ENCODE results near the gene ATE1. TPM values are rescaled to one million over a fixed set of nuclear protein-coding genes. Genes with fewer than 3 reads are reported as not detected.
A peak's percentile ranks its signal among the peaks of the same experiment; 100 is the strongest.

The ATE1 gene
- total RNA-seq, 1 donor from 2014 or later: 27.6 TPM

DNA sequence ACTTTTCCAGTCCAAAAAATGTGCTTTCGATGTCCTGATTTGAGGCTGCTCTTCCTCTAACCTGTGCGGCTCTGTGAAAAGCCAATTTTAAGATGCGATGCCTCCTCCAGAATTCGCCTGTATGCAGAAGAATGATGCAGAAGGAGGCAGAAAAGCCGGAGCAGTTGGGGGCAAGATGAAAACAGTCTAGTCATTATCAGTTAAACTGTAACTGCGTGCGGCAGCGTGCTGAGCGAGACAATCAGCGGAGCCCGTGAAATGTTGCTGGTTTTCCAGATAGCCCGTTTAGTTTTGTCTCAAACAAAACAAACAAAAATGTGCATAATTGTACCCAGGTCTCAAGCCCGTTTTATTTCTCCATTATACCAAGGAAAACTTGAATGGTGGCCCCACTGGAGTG is 192.6 kb downstream of the ATE1 start:
- Mint-ChIP-seq H3K36me3 (ENCODE audit: low read depth) (no peaks in the 10 kb centered on the region), H3K9me3 (no peaks in the 10 kb centered on the region), H3K27ac (ENCODE audit: unreplicated experiment) (no peak overlapping the region), H3K27me3 (ENCODE audit: low read depth) (no peaks in the 10 kb centered on the region), H3K4me3 (no peak overlapping the region), H3K4me1 (peaks cover 39% of the 10 kb centered on the region)
- TF ChIP-seq CTCF (conservative IDR thresholded peaks at IDR 0.05): no peak
- no peak for DNase-seq (ENCODE audit: low read depth, low spot score)

GRCh38 chr10:121734589-121735045 is 193.2 kb downstream of the ATE1 start:
- peak; percentile 18 for DNase-seq (ENCODE audit: low read depth, low spot score)

GRCh38 chr10:121732656-121733445 is 195.0 kb downstream of the ATE1 start:
- DNase-seq (ENCODE audit: low read depth, low spot score): no peak
- Mint-ChIP-seq H3K4me3 (no peak overlapping the region), H3K27ac (ENCODE audit: unreplicated experiment) (peak overlapping the region; percentile 88)

More at GRCh38 chr10:121734589-121735045, 193.2 kb downstream of the ATE1 start:
- peaks cover 39% of the 10 kb centered on the region for H3K4me1 Mint-ChIP-seq
- no peaks in the 10 kb centered on the region for H3K9me3 Mint-ChIP-seq
- no peaks in the 10 kb centered on the region for H3K27me3 Mint-ChIP-seq (ENCODE audit: low read depth)
- no peak overlapping the region for H3K27ac Mint-ChIP-seq (ENCODE audit: unreplicated experiment)
- TF ChIP-seq CTCF (conservative IDR thresholded peaks at IDR 0.05): peak; percentile 87
- H3K4me3 Mint-ChIP-seq: no peak overlapping the region
- no peaks in the 10 kb centered on the region for H3K36me3 Mint-ChIP-seq (ENCODE audit: low read depth)

DNA sequence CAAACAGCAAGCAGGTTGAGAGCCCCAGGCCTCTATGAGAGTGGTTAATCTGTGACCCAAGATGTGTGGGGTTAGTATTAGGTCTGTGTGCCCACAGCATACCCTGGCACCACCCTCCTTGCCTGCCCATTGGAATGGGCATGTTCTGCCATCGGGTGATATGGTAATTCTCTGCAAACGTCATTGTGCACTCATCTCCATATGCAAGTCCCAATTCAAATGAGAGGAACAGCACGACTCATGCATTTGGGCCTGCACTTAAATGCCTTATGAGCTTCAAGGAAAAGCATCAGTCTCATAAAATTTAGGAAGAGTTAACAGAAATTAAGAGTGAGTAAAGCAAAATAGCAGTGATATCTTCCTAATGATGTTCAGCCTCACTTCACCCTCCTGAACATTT is 195.7 kb downstream of the ATE1 start:
- no peak for DNase-seq (ENCODE audit: low read depth, low spot score)
- Mint-ChIP-seq H3K4me1 (peaks cover 39% of the 10 kb centered on the region), H3K36me3 (ENCODE audit: low read depth) (no peaks in the 10 kb centered on the region), H3K27me3 (ENCODE audit: low read depth) (no peaks in the 10 kb centered on the region), H3K4me3 (no peak overlapping the region), H3K27ac (ENCODE audit: unreplicated experiment) (no peak overlapping the region), H3K9me3 (no peaks in the 10 kb centered on the region)
- TF ChIP-seq CTCF (conservative IDR thresholded peaks at IDR 0.05): no peak

More at GRCh38 chr10:121732656-121733445, 195.0 kb downstream of the ATE1 start:
- H3K27me3 Mint-ChIP-seq (ENCODE audit: low read depth): no peaks in the 10 kb centered on the region
- H3K36me3 Mint-ChIP-seq (ENCODE audit: low read depth): no peaks in the 10 kb centered on the region
- H3K9me3 Mint-ChIP-seq: no peaks in the 10 kb centered on the region
- no peak for TF ChIP-seq CTCF (conservative IDR thresholded peaks at IDR 0.05)
- H3K4me1 Mint-ChIP-seq: peaks cover 39% of the 10 kb centered on the region

- Mint-ChIP-seq H3K36me3 (ENCODE audit: low read depth) (peaks cover 9% of the 10 kb centered on the region), H3K4me3 (no peak overlapping the region), H3K4me1 (no peaks in the 10 kb centered on the region), H3K27me3 (ENCODE audit: low read depth) (no peaks in the 10 kb centered on the region), H3K9me3 (peaks cover 5% of the 10 kb centered on the region), H3K27ac (ENCODE audit: unreplicated experiment) (no peak overlapping the region)
- no peak for TF ChIP-seq CTCF (conservative IDR thresholded peaks at IDR 0.05)
- no peak for DNase-seq (ENCODE audit: low read depth, low spot score)
Observed at GRCh38 chr10:121724282-121724681, 203.5 kb downstream of the ATE1 start.

Data from neural crest cell (in vitro differentiated cells).